ENCODE measurements around the gene EEF1AKMT3. TPM values are rescaled to one million over a fixed set of nuclear protein-coding genes. Genes with fewer than 3 reads are reported as not detected.

EEF1AKMT3 gene
- total RNA-seq, 4 donors from 2014 or later = 0.82 to 2.0 (median 1.0) TPM

GRCh38 chr12:57732270-57732669 lies 40.1 kb upstream of the EEF1AKMT3 start:
- no peak for TF ChIP-seq CTCF (IDR thresholded peaks at IDR 0.05 in 4 of 5, conservative IDR thresholded peaks at IDR 0.05 in 1 of 5)
- no peak for TF ChIP-seq POLR2A (IDR thresholded peaks at IDR 0.05)
- ATAC-seq = no peak
- DNase-seq = no peak
- in situ Hi-C loops (cut with MboI; ENCODE audit: low sequenced_read_pairs in 4 of 4) (no loop called here), intact Hi-C loops (cut with DNase I; ENCODE audit: low total_unique reads) (no loop called here)
- Histone ChIP-seq H3K27ac (no peak overlapping the region), H3K4me1 (peaks cover 0 to 17% of the 10 kb centered on the region in 2 donors), H3K27me3 (peaks cover 34 to 37% (median 36%) of the 10 kb centered on the region in 3 donors), H3K9me3 (no peaks in the 10 kb centered on the region), H3K36me3 (no peaks in the 10 kb centered on the region), H3K4me3 (no peak overlapping the region)

GRCh38 chr12:57732726-57733593 lies 39.5 kb upstream of the EEF1AKMT3 start:
- no peaks in the 10 kb centered on the region for H3K9me3 ChIP-seq
- H3K27me3 ChIP-seq = peaks cover 36 to 37% (median 37%) of the 10 kb centered on the region in 3 donors
- no peak overlapping the region for H3K4me3 ChIP-seq
- ATAC-seq (no peak), DNase-seq (no peak)
- no peak overlapping the region for H3K27ac ChIP-seq
- peaks cover 6 to 19% of the 10 kb centered on the region in 2 donors for H3K4me1 ChIP-seq
- intact Hi-C loops (cut with DNase I; ENCODE audit: low total_unique reads) = no loop called here
- no peaks in the 10 kb centered on the region for H3K36me3 ChIP-seq
- TF ChIP-seq POLR2A (IDR thresholded peaks at IDR 0.05) (no peak), CTCF (IDR thresholded peaks at IDR 0.05 in 4 of 5, conservative IDR thresholded peaks at IDR 0.05 in 1 of 5) (no peak)
- in situ Hi-C loops (cut with MboI; ENCODE audit: low sequenced_read_pairs in 4 of 4) = no loop called here

GRCh38 chr12:57733928-57734327 lies 38.5 kb upstream of the EEF1AKMT3 start:
- DNase-seq = no peak
- peaks cover 39 to 44% (median 43%) of the 10 kb centered on the region in 3 donors for H3K27me3 ChIP-seq
- TF ChIP-seq POLR2A (IDR thresholded peaks at IDR 0.05) = no peak
- no peak for TF ChIP-seq CTCF (IDR thresholded peaks at IDR 0.05 in 4 of 5, conservative IDR thresholded peaks at IDR 0.05 in 1 of 5)
- no peak for ATAC-seq
- H3K36me3 ChIP-seq = no peaks in the 10 kb centered on the region
- intact Hi-C loops (cut with DNase I; ENCODE audit: low total_unique reads) (no loop called here), in situ Hi-C loops (cut with MboI; ENCODE audit: low sequenced_read_pairs in 4 of 4) (no loop called here)
- H3K4me1 ChIP-seq = peaks cover 7 to 25% of the 10 kb centered on the region in 2 donors
- H3K9me3 ChIP-seq = no peaks in the 10 kb centered on the region
- H3K4me3 ChIP-seq = no peak overlapping the region
- no peak overlapping the region for H3K27ac ChIP-seq

GRCh38 chr12:57734591-57734990 lies 37.8 kb upstream of the EEF1AKMT3 start:
- Histone ChIP-seq H3K4me3 (no peak overlapping the region), H3K9me3 (no peaks in the 10 kb centered on the region), H3K27me3 (peaks cover 45 to 49% (median 46%) of the 10 kb centered on the region in 3 donors), H3K36me3 (no peaks in the 10 kb centered on the region), H3K4me1 (peaks cover 7 to 27% of the 10 kb centered on the region in 2 donors), H3K27ac (no peak overlapping the region)
- in situ Hi-C loops (cut with MboI; ENCODE audit: low sequenced_read_pairs in 4 of 4) = no loop called here
- intact Hi-C loops (cut with DNase I; ENCODE audit: low total_unique reads) = no loop called here
- ATAC-seq (no peak), DNase-seq (no peak)
- TF ChIP-seq CTCF (IDR thresholded peaks at IDR 0.05 in 4 of 5, conservative IDR thresholded peaks at IDR 0.05 in 1 of 5) (no peak), POLR2A (IDR thresholded peaks at IDR 0.05) (no peak)

Data from gastrocnemius medialis (tissue), 4 donors.